ENCODE measurements around the gene ADGRL1.

ADGRL1 gene

DNA sequence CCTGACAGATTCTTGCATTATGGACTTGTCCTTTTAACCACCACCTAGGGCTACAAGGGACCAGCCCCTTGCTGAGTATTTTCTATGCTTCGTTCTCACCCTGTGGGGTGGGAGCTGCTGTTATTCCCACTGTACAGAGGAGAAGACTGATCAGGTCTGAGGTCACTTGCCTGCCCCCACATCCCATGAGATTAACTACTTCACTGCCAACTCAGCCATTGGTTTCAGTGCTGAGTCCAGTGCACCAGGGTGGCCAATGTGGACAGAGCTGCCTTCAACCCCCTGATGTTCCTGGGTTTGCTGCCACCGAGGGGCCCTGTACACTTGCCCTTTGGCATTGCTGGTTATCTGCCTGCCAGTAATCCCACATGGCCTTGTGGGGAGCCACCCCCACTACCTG, 95.3 kb downstream of the ADGRL1 start:
- no peaks in the 10 kb centered on the region for H3K27me3 ChIP-seq (ENCODE audit: control insufficient read depth, insufficient read depth, low read length)
- peaks cover 23% of the 10 kb centered on the region for H3K4me1 ChIP-seq (ENCODE audit: control insufficient read depth, insufficient read depth, low read length)

DNA sequence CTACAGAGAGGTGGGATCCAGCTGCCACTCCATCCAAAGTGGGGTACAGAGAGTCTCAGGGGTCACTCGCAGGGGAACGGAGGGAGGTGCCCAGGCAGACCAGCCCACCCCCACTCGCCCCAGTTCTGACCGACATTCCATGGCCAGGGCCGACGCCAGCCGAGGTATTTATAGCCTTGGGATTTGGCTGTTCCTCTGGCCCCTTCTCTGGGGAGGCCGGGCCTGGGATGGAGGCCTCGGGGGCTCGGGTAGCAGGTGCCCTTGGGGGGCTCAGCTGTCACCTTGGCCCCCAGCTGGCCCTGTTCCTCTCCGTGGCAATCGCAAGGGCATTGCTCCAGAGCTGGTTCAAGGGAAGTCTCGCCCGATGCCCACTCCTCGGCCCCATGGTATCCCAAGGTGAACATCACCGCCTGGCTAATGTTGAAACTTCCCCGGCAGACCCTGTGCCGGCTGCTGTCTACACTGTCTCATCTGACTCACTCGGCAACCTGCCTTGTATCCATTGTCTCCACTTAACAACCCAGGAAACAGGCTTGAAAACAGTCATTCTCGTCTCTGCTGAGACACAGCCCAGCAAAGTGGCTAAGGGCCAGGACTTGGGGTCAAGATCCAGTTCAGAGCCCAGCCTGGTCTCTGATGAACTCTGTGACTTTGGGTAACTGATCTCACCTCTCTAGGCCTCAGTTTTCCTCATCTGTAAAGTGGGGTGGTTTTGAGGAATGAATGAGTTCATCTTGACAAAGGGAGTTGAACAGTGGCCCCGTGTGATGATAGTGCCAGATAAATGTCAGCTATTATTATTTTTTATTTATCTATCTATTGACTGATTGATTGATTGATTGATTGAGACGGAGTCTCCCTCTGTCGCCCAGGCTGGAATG, 98.1 kb downstream of the ADGRL1 start:
- H3K9ac ChIP-seq (ENCODE audit: low read length) = no peak overlapping the region
- peaks cover 6% of the 10 kb centered on the region for H3K4me1 ChIP-seq (ENCODE audit: control insufficient read depth, insufficient read depth, low read length)
- no peak overlapping the region for H3K4me3 ChIP-seq (ENCODE audit: low read length)
- H3K36me3 ChIP-seq (ENCODE audit: control insufficient read depth, insufficient read depth, low read length) = peaks cover 7% of the 10 kb centered on the region
- no peaks in the 10 kb centered on the region for H3K27me3 ChIP-seq (ENCODE audit: control insufficient read depth, insufficient read depth, low read length)
- no peaks in the 10 kb centered on the region for H3K9me3 ChIP-seq (ENCODE audit: control insufficient read depth, low read length)

More for the DNA sequence above, 95.3 kb downstream of the ADGRL1 start:
- H3K9ac ChIP-seq (ENCODE audit: low read length) = no peak overlapping the region
- no peak overlapping the region for H3K4me3 ChIP-seq (ENCODE audit: low read length)
- no peaks in the 10 kb centered on the region for H3K36me3 ChIP-seq (ENCODE audit: control insufficient read depth, insufficient read depth, low read length)
- no peaks in the 10 kb centered on the region for H3K9me3 ChIP-seq (ENCODE audit: control insufficient read depth, low read length)

DNA sequence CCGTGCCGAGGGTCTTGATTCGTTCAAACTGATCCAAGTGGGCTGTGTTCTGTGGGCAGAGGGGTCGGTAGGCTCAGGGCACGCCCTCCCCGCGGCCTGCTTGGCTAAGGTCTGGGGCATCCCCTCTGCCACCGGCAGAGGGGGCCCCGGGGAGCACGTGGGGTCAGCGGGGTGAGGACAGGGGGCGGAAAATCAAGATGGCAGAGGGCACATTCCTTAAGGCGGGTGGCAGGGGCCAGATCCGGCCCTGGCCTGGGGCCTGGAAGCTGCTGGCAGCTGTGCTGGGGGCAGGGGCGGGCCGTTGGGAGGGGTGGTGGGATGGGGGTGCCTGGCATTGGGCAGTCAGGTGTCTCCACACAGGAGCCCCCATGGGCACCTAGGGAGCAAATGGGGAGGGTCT, 99.1 kb downstream of the ADGRL1 start:
- H3K27me3 ChIP-seq (ENCODE audit: control insufficient read depth, insufficient read depth, low read length) = no peaks in the 10 kb centered on the region
- H3K9me3 ChIP-seq (ENCODE audit: control insufficient read depth, low read length) = no peaks in the 10 kb centered on the region
- peaks cover 15% of the 10 kb centered on the region for H3K36me3 ChIP-seq (ENCODE audit: control insufficient read depth, insufficient read depth, low read length)
- H3K9ac ChIP-seq (ENCODE audit: low read length) = no peak overlapping the region
- H3K4me1 ChIP-seq (ENCODE audit: control insufficient read depth, insufficient read depth, low read length) = no peaks in the 10 kb centered on the region
- no peak overlapping the region for H3K4me3 ChIP-seq (ENCODE audit: low read length)

DNA sequence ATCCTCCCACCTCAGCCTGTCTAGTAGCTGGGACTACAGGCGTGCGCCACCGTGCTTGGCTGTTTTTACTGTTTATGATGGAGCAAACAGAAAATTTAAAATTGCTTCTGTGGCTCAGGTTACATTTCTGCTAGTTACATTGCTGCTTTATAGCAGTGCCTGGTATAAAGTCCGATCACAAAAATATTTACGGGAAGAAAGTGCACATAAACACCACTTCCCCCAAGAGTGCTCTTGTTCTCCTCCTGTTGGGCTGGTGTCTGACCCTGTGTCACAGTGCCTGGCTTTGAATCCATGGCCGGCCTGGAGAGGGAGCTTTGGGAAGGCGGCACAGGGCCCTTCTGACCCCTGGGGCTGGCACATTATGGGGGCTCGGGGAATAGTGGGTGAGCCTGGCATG, 100.3 kb downstream of the ADGRL1 start:
- Histone ChIP-seq H3K36me3 (ENCODE audit: control insufficient read depth, insufficient read depth, low read length) (peaks cover 16% of the 10 kb centered on the region), H3K4me3 (ENCODE audit: low read length) (no peak overlapping the region), H3K27me3 (ENCODE audit: control insufficient read depth, insufficient read depth, low read length) (no peaks in the 10 kb centered on the region), H3K4me1 (ENCODE audit: control insufficient read depth, insufficient read depth, low read length) (no peaks in the 10 kb centered on the region), H3K9me3 (ENCODE audit: control insufficient read depth, low read length) (no peaks in the 10 kb centered on the region), H3K9ac (ENCODE audit: low read length) (no peak overlapping the region)

DNA sequence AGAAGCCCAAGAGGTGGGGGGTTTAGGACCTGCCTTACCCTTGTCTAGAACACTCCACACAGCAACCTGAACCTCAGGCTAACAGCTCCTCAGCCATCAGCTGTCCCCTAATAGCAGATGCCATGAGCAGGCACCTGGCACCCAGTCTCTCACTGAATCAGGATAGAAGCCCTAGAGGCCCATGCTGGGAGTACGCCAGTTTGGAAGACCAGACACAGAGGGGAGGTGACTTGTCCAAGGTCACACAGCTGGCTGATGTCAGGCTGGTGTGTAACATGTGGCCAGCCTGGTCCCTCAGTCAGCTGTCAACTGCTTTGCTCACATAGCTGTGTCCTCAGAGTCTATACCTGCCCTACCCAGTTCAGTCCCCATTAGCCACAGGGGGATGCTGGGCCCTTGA, 102.7 kb downstream of the ADGRL1 start:
- H3K9ac ChIP-seq (ENCODE audit: low read length) = no peak overlapping the region
- H3K4me1 ChIP-seq (ENCODE audit: control insufficient read depth, insufficient read depth, low read length) = no peaks in the 10 kb centered on the region
- no peak overlapping the region for H3K4me3 ChIP-seq (ENCODE audit: low read length)
- no peaks in the 10 kb centered on the region for H3K9me3 ChIP-seq (ENCODE audit: control insufficient read depth, low read length)
- H3K36me3 ChIP-seq (ENCODE audit: control insufficient read depth, insufficient read depth, low read length) = peaks cover 16% of the 10 kb centered on the region
- H3K27me3 ChIP-seq (ENCODE audit: control insufficient read depth, insufficient read depth, low read length) = no peaks in the 10 kb centered on the region

DNA sequence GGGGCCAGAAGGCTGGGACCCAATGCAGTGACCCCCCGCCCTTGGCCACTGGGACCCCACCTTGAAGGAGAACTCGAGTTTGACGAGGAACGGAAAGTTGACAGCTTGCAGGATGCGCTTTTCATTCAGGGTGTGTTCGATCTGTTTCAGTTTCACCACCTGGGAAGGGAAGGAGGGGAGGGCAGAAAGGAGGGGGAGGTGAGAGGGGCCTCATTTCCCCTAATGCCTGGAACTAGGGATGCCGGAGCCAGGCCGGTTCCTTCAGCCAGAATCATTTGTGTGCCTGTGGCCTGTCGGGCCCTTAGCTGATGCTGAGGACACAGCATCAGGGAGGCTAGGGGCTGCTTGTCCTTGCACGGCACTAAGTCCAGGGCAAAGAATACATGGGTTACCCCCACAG, 103.2 kb downstream of the ADGRL1 start:
- no peaks in the 10 kb centered on the region for H3K4me1 ChIP-seq (ENCODE audit: control insufficient read depth, insufficient read depth, low read length)
- no peak overlapping the region for H3K4me3 ChIP-seq (ENCODE audit: low read length)
- H3K27me3 ChIP-seq (ENCODE audit: control insufficient read depth, insufficient read depth, low read length) = no peaks in the 10 kb centered on the region
- peaks cover 16% of the 10 kb centered on the region for H3K36me3 ChIP-seq (ENCODE audit: control insufficient read depth, insufficient read depth, low read length)
- H3K9ac ChIP-seq (ENCODE audit: low read length) = no peak overlapping the region
- H3K9me3 ChIP-seq (ENCODE audit: control insufficient read depth, low read length) = no peaks in the 10 kb centered on the region

DNA sequence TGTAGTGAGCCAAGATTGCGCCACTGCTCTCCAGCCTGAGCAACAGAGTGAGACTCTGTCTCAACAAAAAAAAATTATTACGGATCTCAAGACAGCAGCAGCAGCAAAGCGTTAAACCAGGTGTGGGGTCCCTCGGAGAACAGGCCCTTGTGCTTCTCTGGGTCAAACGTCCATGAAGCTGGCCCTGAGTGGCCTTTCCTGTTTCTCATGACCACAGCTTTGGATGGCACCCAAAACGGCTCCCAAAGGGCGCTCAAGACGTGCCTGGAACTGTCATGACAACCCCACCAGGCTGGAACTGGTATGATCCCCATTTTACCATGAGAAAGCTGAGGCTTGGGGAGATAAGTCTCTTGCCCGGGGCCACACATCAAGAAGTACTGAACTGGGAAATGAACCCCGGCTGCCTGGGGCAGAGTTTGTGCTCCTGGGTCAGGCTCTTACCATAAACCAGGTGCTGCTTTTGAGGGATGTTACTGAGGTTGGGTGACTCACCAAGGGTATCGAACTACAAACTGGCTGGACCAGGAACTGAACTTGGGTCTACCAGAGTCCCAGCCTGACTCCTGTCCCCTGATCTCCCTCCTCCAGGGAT, 103.8 kb downstream of the ADGRL1 start:
- no peaks in the 10 kb centered on the region for H3K4me1 ChIP-seq (ENCODE audit: control insufficient read depth, insufficient read depth, low read length)
- H3K9me3 ChIP-seq (ENCODE audit: control insufficient read depth, low read length) = no peaks in the 10 kb centered on the region
- no peak overlapping the region for H3K9ac ChIP-seq (ENCODE audit: low read length)
- no peak overlapping the region for H3K4me3 ChIP-seq (ENCODE audit: low read length)
- H3K27me3 ChIP-seq (ENCODE audit: control insufficient read depth, insufficient read depth, low read length) = no peaks in the 10 kb centered on the region
- peaks cover 16% of the 10 kb centered on the region for H3K36me3 ChIP-seq (ENCODE audit: control insufficient read depth, insufficient read depth, low read length)

DNA sequence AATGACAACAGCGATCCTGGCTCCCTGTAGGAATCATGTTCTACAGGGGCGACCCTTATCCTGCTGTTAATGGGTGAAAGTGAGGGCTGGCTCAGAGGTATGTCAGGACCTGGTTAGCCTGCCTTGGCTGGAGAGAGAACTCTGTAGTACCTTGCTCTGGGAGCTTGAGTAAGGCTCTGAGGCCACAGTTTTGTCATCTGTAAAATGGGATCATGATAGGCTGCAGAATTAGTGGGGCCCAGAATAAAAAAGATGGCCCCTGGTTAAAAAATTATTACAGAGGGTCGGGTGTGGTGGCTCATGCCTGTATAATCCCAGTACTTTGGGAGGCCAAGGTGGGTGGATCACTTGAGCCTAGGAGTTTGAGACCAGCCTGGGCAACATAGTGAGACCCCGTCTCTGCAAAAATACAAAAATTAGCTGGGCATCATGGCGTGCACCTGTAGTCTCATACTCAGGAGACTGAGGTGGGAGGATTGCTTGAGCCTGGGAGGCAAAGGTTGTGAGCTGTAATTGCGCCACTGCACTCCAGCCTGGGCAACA, 104.9 kb downstream of the ADGRL1 start:
- H3K4me3 ChIP-seq (ENCODE audit: low read length) = no peak overlapping the region
- no peaks in the 10 kb centered on the region for H3K27me3 ChIP-seq (ENCODE audit: control insufficient read depth, insufficient read depth, low read length)
- H3K9me3 ChIP-seq (ENCODE audit: control insufficient read depth, low read length) = no peaks in the 10 kb centered on the region
- peaks cover 16% of the 10 kb centered on the region for H3K36me3 ChIP-seq (ENCODE audit: control insufficient read depth, insufficient read depth, low read length)
- H3K9ac ChIP-seq (ENCODE audit: low read length) = no peak overlapping the region
- H3K4me1 ChIP-seq (ENCODE audit: control insufficient read depth, insufficient read depth, low read length) = no peaks in the 10 kb centered on the region
